A549 (cell line): Measurements from ENCODE around the gene PPM1G. TPM values are rescaled to one million over a fixed set of nuclear protein-coding genes. Genes with fewer than 3 reads are reported as not detected.

Source experiments
- ATAC-seq, 2 experiments: fragments of 200-7000 bp in 1 of 2; fragments of >200 bp in 1 of 2; cut with Nextera tagmentation in 1 of 2; cut with Tn5 transposase in 1 of 2; 3 replicates each; pipeline versions ENCODE4 v1.8.0 to v1.9.1; 2018 to 2020; ENCODE audit warnings: mild to moderate bottlenecking in 1 of 2, moderate library complexity in 1 of 2
- CTCF ChIA-PET: fragments of 300-600 bp; sonication (Branson Sonifier 250); formaldehyde crosslinking; extraction: SDS; loops from one replicate; lab custom pipeline; 2021; ENCODE audit warnings: antibody characterized with exemption, inconsistent platforms; lab: Yijun Ruan, JAX
- POLR2A ChIA-PET: fragments of 350-600 bp; formaldehyde crosslinking; extraction: SDS; loops from one replicate; lab custom pipeline; 2021; ENCODE audit warnings: antibody characterized with exemption, inconsistent platforms; lab: Yijun Ruan, JAX
- DNase-seq, 2 experiments: peaks; one replicate each; pipeline versions ENCODE4 v3.0.0 to v3.0.0-alpha.2; 2011 to 2016; ENCODE audit warnings: low read depth in 1 of 2, low spot score in 1 of 2
- FAIRE-seq: peaks from 2 replicates; lab custom pipeline; 2011; peaks lifted over from hg19 to GRCh38; lab: Jason Lieb, UNC
- H3K27ac ChIP-seq, 2 experiments: fragments of >200 bp; sonication (Bioruptor Twin); formaldehyde crosslinking; 3 replicates each; pipeline ENCODE4 v1.5.1; 2016 to 2017
- H3K4me1 ChIP-seq: fragments of >200 bp; sonication (Bioruptor Twin); formaldehyde crosslinking; 3 replicates; pipeline ENCODE4 v1.6.1; 2016
- H3K4me2 ChIP-seq: fragments of >200 bp; sonication (Bioruptor Twin); formaldehyde crosslinking; 3 replicates; pipeline ENCODE4 v1.6.1; 2016
- H3K4me3 ChIP-seq: fragments of >200 bp; sonication (Bioruptor Twin); formaldehyde crosslinking; 3 replicates; pipeline ENCODE4 v1.5.1; 2016
- H3K9me3 ChIP-seq: fragments of >200 bp; sonication (Bioruptor Twin); formaldehyde crosslinking; 3 replicates; pipeline ENCODE4 v1.6.1; 2016
- BHLHE40 ChIP-seq: IDR thresholded peaks from 2 replicates; pipeline ENCODE4 v1.6.1; 2012; ENCODE audit warnings: low read depth, low read length, inconsistent platforms
- EHMT2 ChIP-seq: fragments of 200-600 bp; sonication (generic); IDR thresholded peaks from 2 replicates; pipeline ENCODE4 v1.6.1; 2016; ENCODE audit warnings: antibody characterized with exemption, low read depth, mild to moderate bottlenecking, moderate library complexity
- FOSB ChIP-seq: fragments of 250-450 bp; sonication (Bioruptor Pico); IDR thresholded peaks from 2 replicates; pipeline ENCODE4 v1.5.0; 2020; ENCODE audit warnings: mild to moderate bottlenecking, moderate library complexity
- FOSL2 ChIP-seq, 2 experiments: fragments of 450-650 bp in 1 of 2; fragments of >200 bp in 1 of 2; sonication (Bioruptor Twin) in 1 of 2; formaldehyde crosslinking; IDR thresholded peaks; 2 replicates each; pipeline versions ENCODE4 v1.5.0 to v1.6.1; 2016 to 2020; ENCODE audit warnings: mild to moderate bottlenecking in 1 of 2, moderate library complexity in 1 of 2
- GATA3 ChIP-seq: IDR thresholded peaks from 2 replicates; pipeline ENCODE4 v1.6.1; 2012; ENCODE audit warnings: borderline replicate concordance
- HEYL ChIP-seq: fragments of 250-450 bp; sonication (Bioruptor Pico); IDR thresholded peaks from 2 replicates; pipeline ENCODE4 v1.8.0; 2021; ENCODE audit warnings: mild to moderate bottlenecking, moderate library complexity
- HOXA7 ChIP-seq: fragments of 250-450 bp; sonication (Bioruptor Pico); IDR thresholded peaks from 2 replicates; pipeline ENCODE4 v1.5.0; 2020; ENCODE audit warnings: mild to moderate bottlenecking, moderate library complexity
- JUN ChIP-seq, 2 experiments: fragments of >200 bp; sonication (Bioruptor Twin); formaldehyde crosslinking; IDR thresholded peaks; 2 replicates in 1 of 2; 3 replicates in 1 of 2; pipeline ENCODE4 v1.6.1; 2016 to 2017
- JUNB ChIP-seq: fragments of >200 bp; sonication (Bioruptor Twin); formaldehyde crosslinking; IDR thresholded peaks from 2 replicates; pipeline ENCODE4 v1.6.1; 2016
- KDM5A ChIP-seq: fragments of 200-600 bp; sonication (generic); IDR thresholded peaks from 2 replicates; pipeline ENCODE4 v1.6.1; 2016; ENCODE audit warnings: antibody characterized with exemption, mild to moderate bottlenecking
- MAFK ChIP-seq: fragments of 450-650 bp; IDR thresholded peaks from 2 replicates; pipeline ENCODE4 v1.6.1; 2014; ENCODE audit not compliant: partially characterized antibody
- MYC ChIP-seq: IDR thresholded peaks from 2 replicates; pipeline ENCODE4 v1.6.1; 2012; ENCODE audit warnings: mild to moderate bottlenecking, inconsistent platforms, low read length, improper control_type of control experiment, borderline replicate concordance
- PHF8 ChIP-seq: fragments of 200-600 bp; sonication (generic); IDR thresholded peaks from 2 replicates; pipeline ENCODE4 v1.6.1; 2016; ENCODE audit warnings: low read depth, mild to moderate bottlenecking, antibody characterized with exemption, moderate library complexity, borderline replicate concordance
- RNF2 ChIP-seq: fragments of 200-600 bp; sonication (generic); IDR thresholded peaks from 2 replicates; pipeline ENCODE4 v1.6.1; 2016; ENCODE audit warnings: low read depth, mild to moderate bottlenecking, antibody characterized with exemption, moderate library complexity, borderline replicate concordance
- SREBF2 ChIP-seq: fragments of 450-650 bp; IDR thresholded peaks from 2 replicates; pipeline ENCODE4 v1.6.1; 2014; ENCODE audit warnings: mild to moderate bottlenecking, moderate library complexity
- TP53 ChIP-seq: fragments of 250-450 bp; sonication (Bioruptor Pico); IDR thresholded peaks from 2 replicates; pipeline ENCODE4 v1.5.0; 2021; ENCODE audit warnings: mild to moderate bottlenecking, moderate library complexity
- ZC3H11A ChIP-seq: fragments of 450-650 bp; IDR thresholded peaks from 2 replicates; pipeline ENCODE4 v1.6.1; 2014; ENCODE audit warnings: antibody characterized with exemption, mild to moderate bottlenecking
- ZNF302 ChIP-seq: fragments of 250-450 bp; sonication (Bioruptor Pico); IDR thresholded peaks from 2 replicates; pipeline ENCODE4 v1.9.0; 2021; ENCODE audit warnings: inconsistent platforms, mild to moderate bottlenecking, moderate library complexity
- WGBS: methylation state at CpG from one replicate; pipeline ENCODE4 v1.1.6; 2017; ENCODE audit errors: missing lambda C conversion rate; 5-methylcytosine and 5-hydroxymethylcytosine counted together
- polyA plus RNA-seq, 4 experiments: library from polyadenylated mRNA; depleted of rRNA in 3 of 4; stranded (reverse); fragments of >200 nt; fragmentation: RNase III in 1 of 4; extraction: RNeasy Plus Mini Kit Qiagen cat#74134 plus additional on column Dnase treatment in 1 of 4; gene quantifications; 2 replicates in 3 of 4; 3 replicates in 1 of 4; pipeline ENCODE4 v1.2.3, GENCODE V29; 2011 to 2017
- TF ChIP-seq, protein P1 (sequence below): fragments of 200-600 bp; sonication (generic); IDR thresholded peaks from 2 replicates; pipeline ENCODE4 v1.6.1; 2016; ENCODE audit warnings: antibody characterized with exemption, mild to moderate bottlenecking, moderate library complexity
- TF ChIP-seq, protein P2 (sequence below): fragments of 250-450 bp; sonication (Bioruptor Pico); IDR thresholded peaks from 2 replicates; pipeline ENCODE4 v1.5.0; 2021; ENCODE audit warnings: mild to moderate bottlenecking, moderate library complexity, borderline replicate concordance
- TF ChIP-seq, protein P3 (sequence below): fragments of >200 bp; sonication (Bioruptor Twin); formaldehyde crosslinking; IDR thresholded peaks from 2 replicates; pipeline ENCODE4 v1.6.1; 2016

PPM1G gene
- polyA plus RNA-seq, 2 of the 4 experiments (the other 2 are of a cell fraction) = 129 to 230 TPM

DNA sequence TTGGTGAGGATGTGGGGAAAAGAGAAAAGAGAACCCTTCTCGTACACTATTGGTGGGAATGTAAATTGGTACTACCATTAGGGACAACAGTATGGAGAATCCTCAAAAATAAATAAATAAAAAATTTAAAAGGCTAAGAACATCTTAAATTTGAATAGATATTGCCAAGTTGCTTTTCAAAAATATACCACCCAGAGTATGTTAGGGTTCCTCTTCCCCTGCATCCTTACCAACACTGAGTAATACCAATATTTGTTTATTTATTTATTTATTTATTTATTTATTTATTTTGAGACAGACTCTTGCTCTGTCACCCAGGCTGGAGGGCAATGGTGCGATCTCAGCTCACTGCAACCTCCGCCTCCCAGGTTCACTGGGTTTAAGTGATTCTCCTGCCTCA, 13.6 kb upstream of the PPM1G start:
- TF ChIP-seq, protein P1, sequence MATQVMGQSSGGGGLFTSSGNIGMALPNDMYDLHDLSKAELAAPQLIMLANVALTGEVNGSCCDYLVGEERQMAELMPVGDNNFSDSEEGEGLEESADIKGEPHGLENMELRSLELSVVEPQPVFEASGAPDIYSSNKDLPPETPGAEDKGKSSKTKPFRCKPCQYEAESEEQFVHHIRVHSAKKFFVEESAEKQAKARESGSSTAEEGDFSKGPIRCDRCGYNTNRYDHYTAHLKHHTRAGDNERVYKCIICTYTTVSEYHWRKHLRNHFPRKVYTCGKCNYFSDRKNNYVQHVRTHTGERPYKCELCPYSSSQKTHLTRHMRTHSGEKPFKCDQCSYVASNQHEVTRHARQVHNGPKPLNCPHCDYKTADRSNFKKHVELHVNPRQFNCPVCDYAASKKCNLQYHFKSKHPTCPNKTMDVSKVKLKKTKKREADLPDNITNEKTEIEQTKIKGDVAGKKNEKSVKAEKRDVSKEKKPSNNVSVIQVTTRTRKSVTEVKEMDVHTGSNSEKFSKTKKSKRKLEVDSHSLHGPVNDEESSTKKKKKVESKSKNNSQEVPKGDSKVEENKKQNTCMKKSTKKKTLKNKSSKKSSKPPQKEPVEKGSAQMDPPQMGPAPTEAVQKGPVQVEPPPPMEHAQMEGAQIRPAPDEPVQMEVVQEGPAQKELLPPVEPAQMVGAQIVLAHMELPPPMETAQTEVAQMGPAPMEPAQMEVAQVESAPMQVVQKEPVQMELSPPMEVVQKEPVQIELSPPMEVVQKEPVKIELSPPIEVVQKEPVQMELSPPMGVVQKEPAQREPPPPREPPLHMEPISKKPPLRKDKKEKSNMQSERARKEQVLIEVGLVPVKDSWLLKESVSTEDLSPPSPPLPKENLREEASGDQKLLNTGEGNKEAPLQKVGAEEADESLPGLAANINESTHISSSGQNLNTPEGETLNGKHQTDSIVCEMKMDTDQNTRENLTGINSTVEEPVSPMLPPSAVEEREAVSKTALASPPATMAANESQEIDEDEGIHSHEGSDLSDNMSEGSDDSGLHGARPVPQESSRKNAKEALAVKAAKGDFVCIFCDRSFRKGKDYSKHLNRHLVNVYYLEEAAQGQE = no peak
- TF ChIP-seq ZC3H11A = peak; percentile 27; the same call in 1 of the 2 replicates
- no peak for TF ChIP-seq FOSL2 (IDR thresholded peaks at IDR 0.05)
- TF ChIP-seq FOSL2 (CRISPR knock-in tag; IDR thresholded peaks at IDR 0.05) = no peak
- DNase-seq (no peak), ATAC-seq (no peak), FAIRE-seq (no peak)
- Histone ChIP-seq H3K9me3 (no peaks in the 10 kb centered on the region), H3K4me2 (no peak overlapping the region), H3K4me3 (no peak overlapping the region), H3K27ac (no peak overlapping the region), H3K4me1 (peaks cover 6% of the 10 kb centered on the region)
- WGBS = 91% methylated on average over 3 of the region's 3 CpGs
- ChIA-PET CTCF (interaction anchor here (10.4 kb wide), 1 partner anchor 15 kb away, joined by 72 read pairs; the partner anchor contains the start of gene PPM1G), POLR2A (interaction anchor here (2.3 kb wide), 1 partner anchor 13 kb away, joined by 6 read pairs; the partner anchor contains the start of gene PPM1G)

DNA sequence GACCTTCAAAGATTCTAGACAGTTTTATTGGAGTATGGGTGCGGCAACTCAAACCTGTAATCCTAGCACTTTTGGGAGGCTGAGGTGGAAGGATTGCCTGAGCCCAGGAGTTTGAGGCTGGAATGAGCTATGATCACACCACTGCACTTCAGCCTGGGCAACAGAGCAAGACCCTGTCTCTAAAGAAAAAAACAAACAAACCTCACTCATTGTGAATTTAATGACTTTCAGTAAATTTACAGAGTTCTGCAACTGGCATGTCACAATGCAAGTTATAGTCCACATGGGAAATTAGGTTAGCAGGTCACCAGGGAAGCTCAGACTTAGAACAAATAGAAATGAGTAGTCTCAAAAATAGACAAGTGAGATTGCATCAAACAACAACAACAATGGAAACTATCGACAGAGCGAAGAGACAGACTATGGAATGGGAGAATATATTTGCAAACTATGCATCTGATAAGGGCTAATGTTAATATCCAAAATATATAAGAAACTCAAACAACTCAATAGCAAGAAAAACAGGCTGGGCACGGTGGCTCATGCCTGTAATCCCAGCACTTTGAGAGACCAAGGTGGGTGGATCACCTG, 12.4 kb upstream of the PPM1G start:
- WGBS = 76% methylated on average over 4 of the region's 4 CpGs
- CTCF ChIA-PET = interaction anchor here (0.9 to 1.5 kb wide), 3 partner anchors 9 to 14 kb away, joined by 4 to 5 read pairs (median 4); partner anchors contain the start of gene PPM1G
- TF ChIP-seq EHMT2 = no peak
- H3K4me1 ChIP-seq = no peaks in the 10 kb centered on the region
- H3K27ac ChIP-seq = no peak overlapping the region
- no peak overlapping the region for H3K4me3 ChIP-seq
- no peaks in the 10 kb centered on the region for H3K9me3 ChIP-seq
- POLR2A ChIA-PET = interaction anchor here (1.6 kb wide), 1 partner anchor 12 kb away, joined by 6 read pairs; the partner anchor contains the start of gene PPM1G
- no peak for ATAC-seq
- no peak for DNase-seq
- H3K4me2 ChIP-seq = no peak overlapping the region
- FAIRE-seq = no peak

DNA sequence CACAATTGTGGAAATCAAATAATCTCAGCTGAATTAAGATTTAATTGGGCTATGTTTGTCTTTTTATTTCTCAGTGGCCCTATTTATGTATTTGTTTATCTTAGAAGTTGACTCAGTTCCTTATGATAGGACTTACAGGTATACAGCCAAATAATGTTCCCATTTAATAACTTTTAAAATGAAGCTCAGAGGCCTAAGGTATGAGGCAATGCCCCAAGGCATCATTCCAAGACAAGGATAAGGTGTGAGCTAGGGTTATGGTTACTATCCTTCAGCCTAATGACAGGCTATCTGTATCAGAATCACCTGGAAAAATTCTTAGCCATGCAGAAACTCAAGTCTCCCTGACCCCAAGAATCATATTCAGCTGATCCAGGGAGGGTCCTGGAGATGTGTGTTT, 11.6 kb upstream of the PPM1G start:
- POLR2A ChIA-PET = interaction anchor here (1.6 kb wide), 1 partner anchor 11 kb away, joined by 6 read pairs; the partner anchor contains the start of gene PPM1G
- CTCF ChIA-PET = interaction anchor here (0.9 to 1.7 kb wide), 4 partner anchors 7 to 13 kb away, joined by 4 to 6 read pairs (median 4); partner anchors contain the start of genes NRBP1 and PPM1G
- no peak for TF ChIP-seq SREBF2
- TF ChIP-seq MAFK = no peak
- no peak for TF ChIP-seq BHLHE40
- no peak for TF ChIP-seq TP53 (CRISPR knock-in tag)
- TF ChIP-seq FOSL2 (IDR thresholded peaks at IDR 0.05) = no peak
- TF ChIP-seq FOSL2 (CRISPR knock-in tag; IDR thresholded peaks at IDR 0.05) = no peak
- TF ChIP-seq HOXA7 (CRISPR knock-in tag) = no peak
- no peak for TF ChIP-seq RNF2
- TF ChIP-seq FOSB (CRISPR knock-in tag) = no peak
- TF ChIP-seq PHF8 = no peak
- TF ChIP-seq ZNF302 (CRISPR knock-in tag) = no peak
- TF ChIP-seq, protein P1 = no peak
- no peak for TF ChIP-seq HEYL (CRISPR knock-in tag)
- TF ChIP-seq, protein P2, sequence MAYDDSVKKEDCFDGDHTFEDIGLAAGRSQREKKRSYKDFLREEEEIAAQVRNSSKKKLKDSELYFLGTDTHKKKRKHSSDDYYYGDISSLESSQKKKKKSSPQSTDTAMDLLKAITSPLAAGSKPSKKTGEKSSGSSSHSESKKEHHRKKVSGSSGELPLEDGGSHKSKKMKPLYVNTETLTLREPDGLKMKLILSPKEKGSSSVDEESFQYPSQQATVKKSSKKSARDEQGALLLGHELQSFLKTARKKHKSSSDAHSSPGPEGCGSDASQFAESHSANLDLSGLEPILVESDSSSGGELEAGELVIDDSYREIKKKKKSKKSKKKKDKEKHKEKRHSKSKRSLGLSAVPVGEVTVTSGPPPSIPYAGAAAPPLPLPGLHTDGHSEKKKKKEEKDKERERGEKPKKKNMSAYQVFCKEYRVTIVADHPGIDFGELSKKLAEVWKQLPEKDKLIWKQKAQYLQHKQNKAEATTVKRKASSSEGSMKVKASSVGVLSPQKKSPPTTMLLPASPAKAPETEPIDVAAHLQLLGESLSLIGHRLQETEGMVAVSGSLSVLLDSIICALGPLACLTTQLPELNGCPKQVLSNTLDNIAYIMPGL (CRISPR knock-in tag) = no peak
- TF ChIP-seq JUN (IDR thresholded peaks at IDR 0.05) = no peak
- no peak for TF ChIP-seq GATA3
- TF ChIP-seq, protein P3, sequence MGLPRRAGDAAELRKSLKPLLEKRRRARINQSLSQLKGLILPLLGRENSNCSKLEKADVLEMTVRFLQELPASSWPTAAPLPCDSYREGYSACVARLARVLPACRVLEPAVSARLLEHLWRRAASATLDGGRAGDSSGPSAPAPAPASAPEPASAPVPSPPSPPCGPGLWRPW = no peak
- TF ChIP-seq KDM5A = no peak
- TF ChIP-seq JUNB = no peak
- TF ChIP-seq MYC = no peak

More for the DNA sequence above, 11.6 kb upstream of the PPM1G start:
- no peaks in the 10 kb centered on the region for H3K9me3 ChIP-seq
- H3K4me3 ChIP-seq = no peak overlapping the region
- ATAC-seq (no peak), FAIRE-seq (no peak), DNase-seq (no peak)
- H3K27ac ChIP-seq = no peak overlapping the region
- H3K4me1 ChIP-seq = no peaks in the 10 kb centered on the region
- no peak overlapping the region for H3K4me2 ChIP-seq
